Endothelial cell (in vitro differentiated cells): ENCODE measurements around the gene ANKRD13D. TPM values are rescaled to one million over a fixed set of nuclear protein-coding genes. Genes with fewer than 3 reads are reported as not detected.

ENCODE experiments used
- DNase-seq: peaks from one replicate; pipeline ENCODE4 v3.0.0; 2021; ENCODE audit warnings: low spot score
- H3K27ac Mint-ChIP-seq: one replicate; pipeline ENCODE4 v1.8.0; 2021; ENCODE audit warnings: mixed read lengths, inconsistent platforms; ENCODE audit not compliant: unreplicated experiment
- H3K27me3 Mint-ChIP-seq: one replicate; pipeline ENCODE4 v1.8.0; 2021; ENCODE audit warnings: mild to moderate bottlenecking, moderate library complexity, mixed read lengths, inconsistent platforms; ENCODE audit not compliant: unreplicated experiment
- H3K36me3 Mint-ChIP-seq: one replicate; pipeline ENCODE4 v1.8.0; 2021; ENCODE audit warnings: mild to moderate bottlenecking, low read depth, mixed read lengths, inconsistent platforms; ENCODE audit not compliant: unreplicated experiment
- H3K4me1 Mint-ChIP-seq: one replicate; pipeline ENCODE4 v1.8.0; 2021; ENCODE audit warnings: mild to moderate bottlenecking, mixed read lengths, inconsistent platforms; ENCODE audit not compliant: unreplicated experiment
- H3K4me3 Mint-ChIP-seq: one replicate; pipeline ENCODE4 v1.8.0; 2021; ENCODE audit warnings: mild to moderate bottlenecking, mixed read lengths, inconsistent platforms; ENCODE audit not compliant: unreplicated experiment
- H3K9me3 Mint-ChIP-seq: one replicate; pipeline ENCODE4 v1.8.0; 2021; ENCODE audit warnings: mixed read lengths, inconsistent platforms; ENCODE audit not compliant: unreplicated experiment
- CTCF ChIP-seq: fragments of 200-600 bp; sonication (generic); IDR thresholded peaks from one replicate; pipeline ENCODE4 v1.5.0; 2021; ENCODE audit warnings: antibody characterized with exemption; ENCODE audit not compliant: unreplicated experiment
- total RNA-seq: library from RNA; stranded (reverse); fragmentation: NEBNext Ultra II Directional; extraction: Animal tissue kit (Norgen Biotek cat#: 25700); gene quantifications from one replicate; pipeline ENCODE4 v1.2.1, GENCODE V29; 2021; ENCODE audit not compliant: unreplicated experiment

The ANKRD13D gene
- total RNA-seq, 1 donor from 2014 or later, result 65.1 TPM

GRCh38 chr11:67261640-67261945 lies 27.5 kb upstream of the ANKRD13D start:
- no peak for DNase-seq
- Mint-ChIP-seq H3K9me3 (no peaks in the 10 kb centered on the region), H3K27me3 (peaks cover 19% of the 10 kb centered on the region), H3K27ac (no peak overlapping the region), H3K4me1 (peaks cover 24% of the 10 kb centered on the region), H3K4me3 (no peak overlapping the region), H3K36me3 (peaks cover 16% of the 10 kb centered on the region)
- TF ChIP-seq CTCF, result no peak

- no peak overlapping the region for H3K27ac Mint-ChIP-seq
- no peaks in the 10 kb centered on the region for H3K9me3 Mint-ChIP-seq
- TF ChIP-seq CTCF, result no peak
- peak overlapping the region; percentile 31 for H3K4me3 Mint-ChIP-seq
- peaks cover 19% of the 10 kb centered on the region for H3K27me3 Mint-ChIP-seq
- peaks cover 24% of the 10 kb centered on the region for H3K4me1 Mint-ChIP-seq
- peaks cover 12% of the 10 kb centered on the region for H3K36me3 Mint-ChIP-seq
- DNase-seq, result no peak
These were observed 27.0 kb upstream of the ANKRD13D start for GRCh38 chr11:67261946-67262681.

GRCh38 chr11:67262731-67263675 lies 26.1 kb upstream of the ANKRD13D start:
- peak; percentile 85 for DNase-seq
- Mint-ChIP-seq H3K36me3 (peaks cover 12% of the 10 kb centered on the region), H3K27me3 (peaks cover 21% of the 10 kb centered on the region), H3K4me1 (peaks cover 32% of the 10 kb centered on the region), H3K4me3 (peak overlapping the region; percentile 31), H3K27ac (peak overlapping the region; percentile 58), H3K9me3 (no peaks in the 10 kb centered on the region)
- TF ChIP-seq CTCF, result peak; percentile 74

- Mint-ChIP-seq H3K4me1 (peaks cover 39% of the 10 kb centered on the region), H3K36me3 (peaks cover 12% of the 10 kb centered on the region), H3K27me3 (peaks cover 20% of the 10 kb centered on the region), H3K27ac (no peak overlapping the region), H3K4me3 (no peak overlapping the region), H3K9me3 (no peaks in the 10 kb centered on the region)
- no peak for DNase-seq
- TF ChIP-seq CTCF, result no peak
These were observed 24.8 kb upstream of the ANKRD13D start for GRCh38 chr11:67264260-67264659.
